Heart left ventricle (tissue), 13 donors: ENCODE measurements around the gene FBXO34.

Source experiments
- POLR2A ChIP-seq, 2 donors: fragments of 450-650 bp; IDR thresholded peaks; one replicate each; pipeline ENCODE4 v1.6.1; 2017; ENCODE audit warnings: antibody characterized with exemption in 2 of 2, mild to moderate bottlenecking in 2 of 2, moderate library complexity in 2 of 2
- TF ChIP-seq, protein P1 (sequence below), 12 donors: fragments of 200-600 bp; sonication (generic) in 4 of 12; IDR thresholded peaks; one replicate each; pipeline versions ENCODE4 v1.5.0 to v1.8.0; 2018 to 2022; ENCODE audit warnings: antibody characterized with exemption in 12 of 12, mild to moderate bottlenecking in 5 of 12
- donor health status: ischemic (EF 13 %, LVEDD 7.1; RV severe dilation, severe dysfunction).
- donor health status: DM: no; HTN: yes; CAD: no.
- donor health status: DM: no; HTN: no; CAD: no.
- donor health status: ischemic (EF 25% LVEDD 6.9; RV normal size, moderate dysfunction).
- donor health status: ischemic (EF 25% LVEDD 5.7; RV mildly dilated, moderate dysfunction).
- donor health status: ischemic (EF 35%, LVEDD 5.7; RV mildly dilated, moderate dysfunction).
- donor health status: nonischemic (EF 11% LVEDD 7.7; RV severe dilation, severe dysfunction).
- donor health status: DM: yes; HTN: yes; CAD: no.
- donor health status: PGD.
- donor health status: ischemic (EF 29% LVEDD 5.4; RV normal size, mild dysfunction).
- donor health status: nonischemic (EF 23%, LVEDD 6.1; RV moderate dilation, normal function).

DNA sequence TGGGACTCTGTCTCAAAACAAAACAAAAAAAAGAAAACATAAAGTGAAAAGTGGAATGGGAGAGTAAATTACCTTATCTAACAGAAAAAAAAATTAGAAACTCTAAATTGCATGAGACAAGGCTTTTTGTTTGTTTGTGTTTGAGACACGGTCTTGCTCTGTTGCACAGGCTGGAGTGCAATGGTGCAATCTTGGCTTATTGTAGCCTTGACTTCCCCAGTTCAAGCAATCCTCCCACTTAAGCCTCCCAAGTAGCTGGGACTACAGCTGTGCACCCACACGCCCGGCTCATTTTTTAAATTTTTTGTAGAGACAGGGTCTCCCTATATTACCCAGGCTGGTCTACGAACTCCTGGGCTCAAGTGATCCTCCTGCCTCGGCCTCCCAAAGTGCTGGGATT, 17.9 kb upstream of the FBXO34 start:
- no peak for TF ChIP-seq POLR2A (IDR thresholded peaks at IDR 0.05)
- TF ChIP-seq, protein P1, sequence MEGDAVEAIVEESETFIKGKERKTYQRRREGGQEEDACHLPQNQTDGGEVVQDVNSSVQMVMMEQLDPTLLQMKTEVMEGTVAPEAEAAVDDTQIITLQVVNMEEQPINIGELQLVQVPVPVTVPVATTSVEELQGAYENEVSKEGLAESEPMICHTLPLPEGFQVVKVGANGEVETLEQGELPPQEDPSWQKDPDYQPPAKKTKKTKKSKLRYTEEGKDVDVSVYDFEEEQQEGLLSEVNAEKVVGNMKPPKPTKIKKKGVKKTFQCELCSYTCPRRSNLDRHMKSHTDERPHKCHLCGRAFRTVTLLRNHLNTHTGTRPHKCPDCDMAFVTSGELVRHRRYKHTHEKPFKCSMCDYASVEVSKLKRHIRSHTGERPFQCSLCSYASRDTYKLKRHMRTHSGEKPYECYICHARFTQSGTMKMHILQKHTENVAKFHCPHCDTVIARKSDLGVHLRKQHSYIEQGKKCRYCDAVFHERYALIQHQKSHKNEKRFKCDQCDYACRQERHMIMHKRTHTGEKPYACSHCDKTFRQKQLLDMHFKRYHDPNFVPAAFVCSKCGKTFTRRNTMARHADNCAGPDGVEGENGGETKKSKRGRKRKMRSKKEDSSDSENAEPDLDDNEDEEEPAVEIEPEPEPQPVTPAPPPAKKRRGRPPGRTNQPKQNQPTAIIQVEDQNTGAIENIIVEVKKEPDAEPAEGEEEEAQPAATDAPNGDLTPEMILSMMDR (IDR thresholded peaks at IDR 0.05) = no peak
